Panc1 (cell line): Measurements from ENCODE around the gene CLPTM1L. TPM values are rescaled to one million over a fixed set of nuclear protein-coding genes. Genes with fewer than 3 reads are reported as not detected.

Experiments
- ATAC-seq: fragments of 200-7000 bp; cut with Tn5 transposase; 2 replicates; pipeline ENCODE4 v1.9.1; 2020; ENCODE audit warnings: mild to moderate bottlenecking, moderate library complexity
- BruUV-seq: library from RNA; stranded (reverse); fragments of 400-500 nt; replicated peaks from 2 replicates; lab custom pipeline; 2021; lab: Mats Ljungman, UMichigan
- CTCF ChIA-PET: fragments of 300-600 bp; sonication (Branson Sonifier 250); formaldehyde crosslinking; loops from one replicate; lab custom pipeline; 2022; ENCODE audit warnings: antibody characterized with exemption; lab: Charles Lee
- POLR2A ChIA-PET: fragments of 300-600 bp; sonication (Branson Sonifier 250); formaldehyde crosslinking; loops from one replicate; lab custom pipeline; 2022; ENCODE audit warnings: antibody characterized with exemption; lab: Charles Lee
- DNase-seq: peaks from one replicate; pipeline ENCODE4 v3.0.0-alpha.2; 2010; ENCODE audit warnings: low read depth, low spot score
- H3K27ac ChIP-seq: 2 replicates; pipeline ENCODE4 v1.5.1; 2011; ENCODE audit warnings: mild to moderate bottlenecking, low read length, inconsistent platforms
- H3K27me3 ChIP-seq: fragments of 200-500 bp; sonication (Bioruptor generic); 2 replicates; pipeline ENCODE4 v1.6.0; 2014; ENCODE audit warnings: low read length, inconsistent platforms; ENCODE audit not compliant: control insufficient read depth, insufficient read depth
- H3K36me3 ChIP-seq: fragments of 200-500 bp; sonication (Bioruptor generic); 2 replicates; pipeline ENCODE4 v1.5.1; 2014; ENCODE audit warnings: inconsistent platforms, mild to moderate bottlenecking, low read length, moderate library complexity; ENCODE audit not compliant: control insufficient read depth, insufficient read depth
- H3K4me1 ChIP-seq: 2 replicates; pipeline ENCODE4 v1.5.1; 2011; ENCODE audit warnings: inconsistent platforms, mild to moderate bottlenecking, low read length, moderate library complexity; ENCODE audit not compliant: control insufficient read depth, insufficient read depth
- H3K4me3 ChIP-seq, 2 experiments: 2 replicates each; pipeline ENCODE4 v1.5.1; 2011 to 2012; ENCODE audit warnings: low read depth in 2 of 2, low read length in 2 of 2, mild to moderate bottlenecking in 2 of 2, inconsistent platforms in 1 of 2, moderate library complexity in 1 of 2
- H3K9me3 ChIP-seq: fragments of 200-500 bp; sonication (Bioruptor generic); 2 replicates; pipeline ENCODE4 v1.5.1; 2014; ENCODE audit warnings: low read depth, mild to moderate bottlenecking, inconsistent platforms, low read length, moderate library complexity; ENCODE audit not compliant: control insufficient read depth, insufficient read depth
- POLR2AphosphoS5 ChIP-seq: IDR thresholded peaks from 2 replicates; pipeline ENCODE4 v1.6.1; 2012; ENCODE audit warnings: mild to moderate bottlenecking, low read depth, low read length, moderate library complexity
- SIN3A ChIP-seq: IDR thresholded peaks from 2 replicates; pipeline ENCODE4 v1.6.1; 2012; ENCODE audit warnings: low read depth, mild to moderate bottlenecking, low read length, moderate library complexity, borderline replicate concordance; ENCODE audit not compliant: insufficient read depth
- TCF7L2 ChIP-seq: IDR thresholded peaks from 2 replicates; pipeline ENCODE4 v1.6.1; 2011; ENCODE audit warnings: mild to moderate bottlenecking, low read depth, low read length, inconsistent platforms
- in situ Hi-C: cut with HindIII; loops from 2 replicates; pipeline ENCODE4 v1.10.0; 2016; ENCODE audit warnings: low sequenced_read_pairs, low pct_unique_long_range_greater_than_20kb
- intact Hi-C: fragments of 100-400 bp; cut with micrococcal nuclease; formaldehyde crosslinking; loops from one replicate; pipeline ENCODE4 v1.10.0; 2022; ENCODE audit not compliant: unreplicated experiment
- total RNA-seq: library from RNA; stranded (reverse); gene quantifications from one replicate; pipeline ENCODE4 v1.2.1, GENCODE V29; 2021; ENCODE audit not compliant: unreplicated experiment
- TF ChIP-seq, protein P1 (sequence below), 2 experiments: IDR thresholded peaks; 2 replicates each; pipeline ENCODE4 v1.6.1; 2011 to 2012; ENCODE audit warnings: low read depth in 2 of 2, control low read depth in 1 of 2, low read length in 1 of 2, mild to moderate bottlenecking in 1 of 2, moderate library complexity in 1 of 2; ENCODE audit not compliant: insufficient read depth in 1 of 2
- TF ChIP-seq, protein P2 (sequence below): fragments of 450-650 bp; IDR thresholded peaks from 2 replicates; pipeline ENCODE4 v1.5.1; 2017; ENCODE audit warnings: mild to moderate bottlenecking

The CLPTM1L gene
- total RNA-seq, 1 experiment from 2014 or later = 188 TPM

DNA sequence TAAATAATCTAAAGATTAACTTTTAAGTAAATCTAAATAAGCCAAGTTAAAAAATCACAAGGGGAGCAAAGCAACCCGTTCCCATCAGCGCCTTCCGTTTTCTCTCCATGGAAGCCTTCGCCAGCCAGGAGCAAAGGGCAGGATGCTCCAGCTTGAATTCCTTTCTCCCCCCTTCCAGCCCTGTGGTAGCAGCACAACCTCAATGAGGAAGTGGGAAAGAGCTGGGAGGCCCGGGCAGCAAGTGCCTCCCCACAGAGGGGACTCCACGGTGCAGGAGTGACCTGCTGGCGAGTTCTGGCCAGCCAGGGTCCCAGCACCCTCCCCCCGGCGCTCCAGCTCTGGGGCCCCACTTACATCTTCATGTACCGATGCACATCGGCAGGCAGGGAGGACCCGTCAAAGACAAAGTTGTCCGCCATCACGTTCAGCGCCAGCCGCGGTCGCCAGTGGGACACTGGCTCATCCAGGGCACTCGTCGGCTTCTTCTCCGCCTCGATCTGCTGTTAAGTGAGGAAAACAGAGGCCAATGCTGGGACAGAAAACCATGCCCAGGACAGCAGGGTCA is 6.3 kb downstream of the CLPTM1L start:
- ChIA-PET CTCF (no interaction called here), POLR2A (no interaction called here)
- peaks cover 24% of the 10 kb centered on the region for H3K36me3 ChIP-seq
- no peak overlapping the region for H3K27ac ChIP-seq
- ATAC-seq (no peak), DNase-seq (no peak)
- intact Hi-C loops = no loop called here
- no peaks in the 10 kb centered on the region for H3K9me3 ChIP-seq
- in situ Hi-C loops = no loop called here
- no peaks in the 10 kb centered on the region for H3K27me3 ChIP-seq
- H3K4me1 ChIP-seq = peaks cover 6% of the 10 kb centered on the region; the same call in 1 of the 2 replicates
- no peak for TF ChIP-seq POLR2AphosphoS5
- BruUV-seq = no TSS peak
- no peak overlapping the region for H3K4me3 ChIP-seq

DNA sequence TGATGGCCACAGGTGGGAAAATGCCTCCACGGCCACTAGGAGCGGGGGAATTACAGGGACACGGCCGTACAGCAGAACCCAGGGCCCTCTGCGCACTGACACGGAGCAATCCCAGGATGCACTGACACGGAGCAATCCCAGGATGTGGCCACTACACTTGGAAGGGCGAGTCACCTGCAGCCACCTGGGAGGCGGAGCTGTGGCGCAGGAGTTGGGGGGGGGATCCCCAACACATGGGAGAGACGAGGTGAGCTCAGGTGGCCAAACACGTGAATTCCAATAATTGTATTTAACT is 6.8 kb downstream of the CLPTM1L start:
- Histone ChIP-seq H3K4me3 (no peak overlapping the region), H3K27ac (no peak overlapping the region), H3K27me3 (no peaks in the 10 kb centered on the region), H3K36me3 (peaks cover 22% of the 10 kb centered on the region), H3K9me3 (no peaks in the 10 kb centered on the region), H3K4me1 (peaks cover 1% of the 10 kb centered on the region; the same call in 1 of the 2 replicates)
- POLR2A ChIA-PET = interaction anchor here (0.5 kb wide), 1 partner anchor 654 kb away, joined by 4 read pairs; no protein-coding TSS in a partner anchor
- TF ChIP-seq POLR2AphosphoS5 = no peak
- TF ChIP-seq, protein P1, sequence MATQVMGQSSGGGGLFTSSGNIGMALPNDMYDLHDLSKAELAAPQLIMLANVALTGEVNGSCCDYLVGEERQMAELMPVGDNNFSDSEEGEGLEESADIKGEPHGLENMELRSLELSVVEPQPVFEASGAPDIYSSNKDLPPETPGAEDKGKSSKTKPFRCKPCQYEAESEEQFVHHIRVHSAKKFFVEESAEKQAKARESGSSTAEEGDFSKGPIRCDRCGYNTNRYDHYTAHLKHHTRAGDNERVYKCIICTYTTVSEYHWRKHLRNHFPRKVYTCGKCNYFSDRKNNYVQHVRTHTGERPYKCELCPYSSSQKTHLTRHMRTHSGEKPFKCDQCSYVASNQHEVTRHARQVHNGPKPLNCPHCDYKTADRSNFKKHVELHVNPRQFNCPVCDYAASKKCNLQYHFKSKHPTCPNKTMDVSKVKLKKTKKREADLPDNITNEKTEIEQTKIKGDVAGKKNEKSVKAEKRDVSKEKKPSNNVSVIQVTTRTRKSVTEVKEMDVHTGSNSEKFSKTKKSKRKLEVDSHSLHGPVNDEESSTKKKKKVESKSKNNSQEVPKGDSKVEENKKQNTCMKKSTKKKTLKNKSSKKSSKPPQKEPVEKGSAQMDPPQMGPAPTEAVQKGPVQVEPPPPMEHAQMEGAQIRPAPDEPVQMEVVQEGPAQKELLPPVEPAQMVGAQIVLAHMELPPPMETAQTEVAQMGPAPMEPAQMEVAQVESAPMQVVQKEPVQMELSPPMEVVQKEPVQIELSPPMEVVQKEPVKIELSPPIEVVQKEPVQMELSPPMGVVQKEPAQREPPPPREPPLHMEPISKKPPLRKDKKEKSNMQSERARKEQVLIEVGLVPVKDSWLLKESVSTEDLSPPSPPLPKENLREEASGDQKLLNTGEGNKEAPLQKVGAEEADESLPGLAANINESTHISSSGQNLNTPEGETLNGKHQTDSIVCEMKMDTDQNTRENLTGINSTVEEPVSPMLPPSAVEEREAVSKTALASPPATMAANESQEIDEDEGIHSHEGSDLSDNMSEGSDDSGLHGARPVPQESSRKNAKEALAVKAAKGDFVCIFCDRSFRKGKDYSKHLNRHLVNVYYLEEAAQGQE (IDR thresholded peaks at IDR 0.05; ENCODE audit: insufficient read depth in 1 of 2, low read depth in 2 of 2, low read length in 1 of 2) = no peak
- no peak for TF ChIP-seq SIN3A
- TF ChIP-seq TCF7L2 = no peak
- TF ChIP-seq, protein P2, sequence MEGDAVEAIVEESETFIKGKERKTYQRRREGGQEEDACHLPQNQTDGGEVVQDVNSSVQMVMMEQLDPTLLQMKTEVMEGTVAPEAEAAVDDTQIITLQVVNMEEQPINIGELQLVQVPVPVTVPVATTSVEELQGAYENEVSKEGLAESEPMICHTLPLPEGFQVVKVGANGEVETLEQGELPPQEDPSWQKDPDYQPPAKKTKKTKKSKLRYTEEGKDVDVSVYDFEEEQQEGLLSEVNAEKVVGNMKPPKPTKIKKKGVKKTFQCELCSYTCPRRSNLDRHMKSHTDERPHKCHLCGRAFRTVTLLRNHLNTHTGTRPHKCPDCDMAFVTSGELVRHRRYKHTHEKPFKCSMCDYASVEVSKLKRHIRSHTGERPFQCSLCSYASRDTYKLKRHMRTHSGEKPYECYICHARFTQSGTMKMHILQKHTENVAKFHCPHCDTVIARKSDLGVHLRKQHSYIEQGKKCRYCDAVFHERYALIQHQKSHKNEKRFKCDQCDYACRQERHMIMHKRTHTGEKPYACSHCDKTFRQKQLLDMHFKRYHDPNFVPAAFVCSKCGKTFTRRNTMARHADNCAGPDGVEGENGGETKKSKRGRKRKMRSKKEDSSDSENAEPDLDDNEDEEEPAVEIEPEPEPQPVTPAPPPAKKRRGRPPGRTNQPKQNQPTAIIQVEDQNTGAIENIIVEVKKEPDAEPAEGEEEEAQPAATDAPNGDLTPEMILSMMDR = no peak
- CTCF ChIA-PET = no interaction called here
- ATAC-seq (no peak), DNase-seq (no peak)
- no TSS peak for BruUV-seq
- intact Hi-C loops (no loop called here), in situ Hi-C loops (no loop called here)

DNA sequence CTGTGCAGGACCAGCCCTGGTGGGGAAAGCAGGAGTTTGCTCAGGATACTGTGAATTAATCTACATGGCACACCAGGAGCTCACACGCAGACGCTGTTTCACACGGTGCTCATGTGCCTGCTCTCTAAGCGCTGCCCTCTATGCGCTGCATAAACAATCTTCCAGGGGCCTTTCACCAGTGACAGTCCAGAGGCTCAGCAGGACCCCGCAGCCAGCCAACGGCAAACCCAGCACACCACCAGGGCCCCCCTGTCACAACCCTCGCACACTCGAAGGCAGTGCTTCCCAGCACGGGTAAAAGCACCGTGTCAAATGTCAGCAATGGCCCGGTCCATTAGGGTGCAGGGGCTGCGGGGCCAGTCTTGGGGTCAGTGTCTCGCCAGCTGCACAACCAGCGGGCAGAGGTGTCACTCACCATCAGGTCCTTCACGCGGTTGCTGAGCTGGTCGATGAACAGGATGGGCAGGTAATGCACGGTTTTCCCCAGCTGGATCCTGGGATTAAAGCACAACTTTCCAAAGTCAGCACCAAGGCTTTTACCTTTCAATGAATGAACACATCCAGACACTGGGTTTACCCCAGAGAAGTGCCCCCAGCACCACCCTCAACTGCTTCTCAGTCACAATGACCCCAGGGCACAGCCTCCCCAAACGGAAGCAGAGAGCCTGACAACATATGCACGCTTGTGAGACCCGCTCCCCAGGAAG is 7.3 kb downstream of the CLPTM1L start:
- in situ Hi-C loops = no loop called here

More for the DNA sequence above, 7.3 kb downstream of the CLPTM1L start:
- H3K9me3 ChIP-seq = no peaks in the 10 kb centered on the region
- TF ChIP-seq, protein P1 (IDR thresholded peaks at IDR 0.05; ENCODE audit: insufficient read depth in 1 of 2, low read depth in 2 of 2, low read length in 1 of 2) = no peak
- TF ChIP-seq TCF7L2 = no peak
- no peaks in the 10 kb centered on the region for H3K4me1 ChIP-seq
- no peak overlapping the region for H3K4me3 ChIP-seq
- no peak for ATAC-seq
- H3K27ac ChIP-seq = no peak overlapping the region
- ChIA-PET CTCF (no interaction called here), POLR2A (interaction anchor here (0.5 kb wide), 1 partner anchor 654 kb away, joined by 4 read pairs; no protein-coding TSS in a partner anchor)
- peaks cover 23% of the 10 kb centered on the region for H3K36me3 ChIP-seq
- no TSS peak for BruUV-seq
- DNase-seq = no peak
- no peaks in the 10 kb centered on the region for H3K27me3 ChIP-seq
- intact Hi-C loops = no loop called here
